HepG2 (cell line): Measurements from ENCODE around the gene GLIS2. TPM values are rescaled to one million over a fixed set of nuclear protein-coding genes. Genes with fewer than 3 reads are reported as not detected.

Experiments used
- AGO2 ChIP-seq: fragments of 200-400 bp; formaldehyde crosslinking; optimal IDR thresholded peaks from 2 replicates; pipeline ENCODE3; 2017; ENCODE audit warnings: mild to moderate bottlenecking, low read depth, low read length, moderate library complexity
- ARID2 ChIP-seq: sonication (generic); formaldehyde crosslinking; IDR thresholded peaks from 2 replicates; pipeline ENCODE4 v1.8.1; 2022; ENCODE audit warnings: mild to moderate bottlenecking, missing genetic modification reagents, borderline replicate concordance
- ARNT2 ChIP-seq: sonication (generic); formaldehyde crosslinking; IDR thresholded peaks from 2 replicates; pipeline ENCODE4 v1.8.0; 2022; ENCODE audit warnings: mild to moderate bottlenecking, low read depth, missing genetic modification reagents, moderate library complexity
- BORCS8-MEF2B ChIP-seq: sonication (generic); formaldehyde crosslinking; IDR thresholded peaks from 2 replicates; pipeline ENCODE4 v1.8.0; 2022; ENCODE audit warnings: mild to moderate bottlenecking, missing genetic modification reagents
- DNMT1 ChIP-seq: sonication (generic); formaldehyde crosslinking; IDR thresholded peaks from 2 replicates; pipeline ENCODE4 v1.5.1; 2020; ENCODE audit warnings: mild to moderate bottlenecking, missing genetic modification reagents
- GLI4 ChIP-seq: sonication (generic); formaldehyde crosslinking; IDR thresholded peaks from 2 replicates; pipeline ENCODE4 v1.5.1; 2020; ENCODE audit warnings: missing genetic modification reagents, mild to moderate bottlenecking, moderate library complexity, borderline replicate concordance
- HDAC2 ChIP-seq: sonication (generic); formaldehyde crosslinking; IDR thresholded peaks from 2 replicates; pipeline ENCODE4 v1.4.0; 2020; ENCODE audit warnings: missing genetic modification reagents
- HNRNPUL1 ChIP-seq: fragments of 200-400 bp; formaldehyde crosslinking; IDR thresholded peaks from 2 replicates; pipeline ENCODE4 v1.6.1; 2017; ENCODE audit warnings: low read depth, mild to moderate bottlenecking, low read length, moderate library complexity
- NRL ChIP-seq: sonication (generic); formaldehyde crosslinking; IDR thresholded peaks from 2 replicates; pipeline ENCODE4 v1.5.0; 2020; ENCODE audit warnings: missing genetic modification reagents, mild to moderate bottlenecking, moderate library complexity, borderline replicate concordance
- PAF1 ChIP-seq: IDR thresholded peaks from 2 replicates; pipeline ENCODE4 v1.6.1; 2016; ENCODE audit warnings: missing genetic modification reagents, missing compliant biosample characterization
- PHF21A ChIP-seq: sonication (generic); formaldehyde crosslinking; IDR thresholded peaks from 2 replicates; pipeline ENCODE4 v1.5.0; 2020; ENCODE audit warnings: mild to moderate bottlenecking, missing genetic modification reagents
- YEATS2 ChIP-seq: sonication (generic); formaldehyde crosslinking; IDR thresholded peaks from 2 replicates; pipeline ENCODE4 v1.4.0; 2020; ENCODE audit warnings: missing genetic modification reagents, borderline replicate concordance
- ZFP36 ChIP-seq: fragments of 150-350 bp; IDR thresholded peaks from 2 replicates; pipeline ENCODE4 v1.6.1; 2018; ENCODE audit warnings: borderline replicate concordance, low read length, low read depth; ENCODE audit not compliant: partially characterized antibody
- ZFY ChIP-seq: sonication (generic); formaldehyde crosslinking; IDR thresholded peaks from 2 replicates; pipeline ENCODE4 v1.4.0; 2020; ENCODE audit warnings: missing genetic modification reagents
- ZNF12 ChIP-seq: sonication (generic); formaldehyde crosslinking; IDR thresholded peaks from 2 replicates; pipeline ENCODE4 v1.5.0; 2020; ENCODE audit warnings: missing genetic modification reagents
- ZNF143 ChIP-seq: sonication (generic); formaldehyde crosslinking; IDR thresholded peaks from 2 replicates; pipeline ENCODE4 v1.4.0; 2020; ENCODE audit warnings: missing genetic modification reagents
- ZNF530 ChIP-seq: sonication (generic); formaldehyde crosslinking; IDR thresholded peaks from 2 replicates; pipeline ENCODE4 v1.5.0; 2020; ENCODE audit warnings: low read depth, mild to moderate bottlenecking, missing genetic modification reagents
- ZNF563 ChIP-seq: sonication (generic); formaldehyde crosslinking; IDR thresholded peaks from 2 replicates; pipeline ENCODE4 v1.8.0; 2022; ENCODE audit warnings: mild to moderate bottlenecking, moderate library complexity, missing genetic modification reagents
- ZNF678 ChIP-seq: sonication (generic); formaldehyde crosslinking; IDR thresholded peaks from 2 replicates; pipeline ENCODE4 v1.4.0; 2020; ENCODE audit warnings: mild to moderate bottlenecking, missing genetic modification reagents
- ZNF761 ChIP-seq: sonication (generic); formaldehyde crosslinking; conservative IDR thresholded peaks from 2 replicates; pipeline ENCODE4 v1.4.0; 2020; ENCODE audit warnings: mild to moderate bottlenecking, missing genetic modification reagents
- ZSCAN9 ChIP-seq: IDR thresholded peaks from 2 replicates; pipeline ENCODE4 v1.6.1; 2016; ENCODE audit warnings: borderline replicate concordance
- polyA plus RNA-seq, 8 experiments: library from polyadenylated mRNA; depleted of rRNA in 3 of 8; stranded (reverse) in 7 of 8; unstranded in 1 of 8; fragments of >200 nt; fragmentation: Illumina TruSeq in 4 of 8; extraction: Trizol in 4 of 8; gene quantifications; 2 replicates each; pipeline versions ENCODE4 v1.2.1 to v1.2.3, GENCODE V29; 2011 to 2016; ENCODE audit warnings: low read depth in 4 of 8, missing spikeins in 1 of 8, mixed read lengths in 1 of 8; ENCODE audit not compliant: insufficient read depth in 1 of 8
- total RNA-seq, 5 experiments: library from RNA; depleted of rRNA; stranded (reverse); fragments of >200 nt; fragmentation: Illumina TruSeq; extraction: Trizol; gene quantifications; 2 replicates each; pipeline ENCODE4 v1.2.3, GENCODE V29; 2016; ENCODE audit warnings: low read depth in 1 of 5
- TF ChIP-seq, protein P1 (sequence below): sonication (generic); formaldehyde crosslinking; IDR thresholded peaks from 2 replicates; pipeline ENCODE4 v1.5.0; 2020; ENCODE audit warnings: missing genetic modification reagents, mild to moderate bottlenecking, borderline replicate concordance
- TF ChIP-seq, protein P2 (sequence below): sonication (generic); formaldehyde crosslinking; IDR thresholded peaks from 2 replicates; pipeline ENCODE4 v1.4.0; 2020; ENCODE audit warnings: mild to moderate bottlenecking, low read depth, missing genetic modification reagents
- TF ChIP-seq, protein P3 (sequence below): sonication (generic); formaldehyde crosslinking; IDR thresholded peaks from 2 replicates; pipeline ENCODE4 v1.5.1; 2020; ENCODE audit warnings: missing genetic modification reagents, mild to moderate bottlenecking, borderline replicate concordance
- TF ChIP-seq, protein P4 (sequence below): sonication (generic); formaldehyde crosslinking; IDR thresholded peaks from 2 replicates; pipeline ENCODE4 v1.4.0; 2020; ENCODE audit warnings: low read depth, mild to moderate bottlenecking, missing genetic modification reagents

The GLIS2 gene
- total and polyA plus RNA-seq, 2 of the 13 experiments (the other 11 are each of a cell fraction or from before 2014, with no cell fraction given): 0.28 to 0.29 TPM

DNA sequence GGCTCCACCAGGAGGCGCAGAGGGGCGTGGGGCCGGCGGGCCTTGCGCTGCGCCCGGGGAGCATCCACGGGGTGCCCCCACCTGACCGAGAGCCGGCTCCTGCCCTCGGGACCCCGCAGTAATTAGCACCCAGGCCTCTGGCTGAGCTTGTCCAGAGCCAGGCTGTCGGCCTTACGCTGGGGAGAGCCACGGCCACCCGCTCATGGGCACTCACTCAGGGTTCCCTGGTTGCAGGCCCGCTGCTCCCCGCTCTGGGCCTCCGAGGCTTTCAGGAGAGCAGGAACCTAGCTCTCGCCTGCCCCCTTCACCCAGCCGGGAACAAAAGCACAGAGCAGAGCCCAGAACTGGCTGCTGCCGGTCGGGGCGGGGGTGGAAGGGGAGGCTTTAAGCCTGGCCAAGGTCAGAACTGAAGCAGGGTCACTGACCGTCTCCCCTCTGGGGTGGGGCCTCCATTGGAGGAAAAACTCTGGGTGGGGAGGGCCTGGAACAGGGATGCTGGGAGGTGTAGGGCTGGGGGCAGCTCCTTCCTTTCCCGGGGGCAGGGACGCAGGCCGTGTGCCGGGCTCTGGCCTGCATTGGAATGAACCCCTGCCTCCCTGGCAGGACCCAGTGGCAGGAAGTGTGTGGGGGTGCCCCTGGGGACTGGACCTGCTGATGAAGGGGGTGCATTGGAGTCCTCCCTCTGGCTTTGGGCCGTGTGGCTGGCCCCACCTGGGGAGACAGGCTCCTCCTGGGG is 12.3 kb downstream of the GLIS2 start (continued):
- no peak for TF ChIP-seq HNRNPUL1
- peak; percentile 35 for TF ChIP-seq ZNF143
- 0 out of 2 replicates have a peak, but pooled peaks have one; percentile 35 for TF ChIP-seq ZSCAN9
- TF ChIP-seq PHF21A (CRISPR knock-in tag): peak; percentile 59; the same call in 1 of the 2 replicates
- TF ChIP-seq NRL (CRISPR knock-in tag): no peak
- TF ChIP-seq BORCS8-MEF2B (CRISPR knock-in tag): peak; percentile 91
- TF ChIP-seq, protein P1, sequence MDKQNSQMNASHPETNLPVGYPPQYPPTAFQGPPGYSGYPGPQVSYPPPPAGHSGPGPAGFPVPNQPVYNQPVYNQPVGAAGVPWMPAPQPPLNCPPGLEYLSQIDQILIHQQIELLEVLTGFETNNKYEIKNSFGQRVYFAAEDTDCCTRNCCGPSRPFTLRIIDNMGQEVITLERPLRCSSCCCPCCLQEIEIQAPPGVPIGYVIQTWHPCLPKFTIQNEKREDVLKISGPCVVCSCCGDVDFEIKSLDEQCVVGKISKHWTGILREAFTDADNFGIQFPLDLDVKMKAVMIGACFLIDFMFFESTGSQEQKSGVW: no peak
- peak; percentile 47; the same call in 1 of the 2 replicates for TF ChIP-seq DNMT1 (CRISPR knock-in tag)
- TF ChIP-seq, protein P2, sequence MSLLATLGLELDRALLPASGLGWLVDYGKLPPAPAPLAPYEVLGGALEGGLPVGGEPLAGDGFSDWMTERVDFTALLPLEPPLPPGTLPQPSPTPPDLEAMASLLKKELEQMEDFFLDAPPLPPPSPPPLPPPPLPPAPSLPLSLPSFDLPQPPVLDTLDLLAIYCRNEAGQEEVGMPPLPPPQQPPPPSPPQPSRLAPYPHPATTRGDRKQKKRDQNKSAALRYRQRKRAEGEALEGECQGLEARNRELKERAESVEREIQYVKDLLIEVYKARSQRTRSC (CRISPR knock-in tag): no peak
- peak; percentile 48 for TF ChIP-seq AGO2
- peak; percentile 25; the same call in 1 of the 2 replicates for TF ChIP-seq ZNF12 (CRISPR knock-in tag)
- 0 out of 2 replicates have a peak, but pooled peaks have one; percentile 52 for TF ChIP-seq GLI4 (CRISPR knock-in tag)
- peak; percentile 60; the same call in 1 of the 2 replicates for TF ChIP-seq YEATS2 (CRISPR knock-in tag)
- no peak for TF ChIP-seq ZNF530 (CRISPR knock-in tag)
- no peak for TF ChIP-seq ZNF563 (CRISPR knock-in tag)
- TF ChIP-seq PAF1 (CRISPR knock-in tag): no peak
- no peak for TF ChIP-seq ZFP36
- no peak for TF ChIP-seq ZNF678
- TF ChIP-seq ZFY: peak; percentile 90
- TF ChIP-seq, protein P3, sequence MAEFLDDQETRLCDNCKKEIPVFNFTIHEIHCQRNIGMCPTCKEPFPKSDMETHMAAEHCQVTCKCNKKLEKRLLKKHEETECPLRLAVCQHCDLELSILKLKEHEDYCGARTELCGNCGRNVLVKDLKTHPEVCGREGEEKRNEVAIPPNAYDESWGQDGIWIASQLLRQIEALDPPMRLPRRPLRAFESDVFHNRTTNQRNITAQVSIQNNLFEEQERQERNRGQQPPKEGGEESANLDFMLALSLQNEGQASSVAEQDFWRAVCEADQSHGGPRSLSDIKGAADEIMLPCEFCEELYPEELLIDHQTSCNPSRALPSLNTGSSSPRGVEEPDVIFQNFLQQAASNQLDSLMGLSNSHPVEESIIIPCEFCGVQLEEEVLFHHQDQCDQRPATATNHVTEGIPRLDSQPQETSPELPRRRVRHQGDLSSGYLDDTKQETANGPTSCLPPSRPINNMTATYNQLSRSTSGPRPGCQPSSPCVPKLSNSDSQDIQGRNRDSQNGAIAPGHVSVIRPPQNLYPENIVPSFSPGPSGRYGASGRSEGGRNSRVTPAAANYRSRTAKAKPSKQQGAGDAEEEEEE: peak; percentile 88
- TF ChIP-seq, protein P4, sequence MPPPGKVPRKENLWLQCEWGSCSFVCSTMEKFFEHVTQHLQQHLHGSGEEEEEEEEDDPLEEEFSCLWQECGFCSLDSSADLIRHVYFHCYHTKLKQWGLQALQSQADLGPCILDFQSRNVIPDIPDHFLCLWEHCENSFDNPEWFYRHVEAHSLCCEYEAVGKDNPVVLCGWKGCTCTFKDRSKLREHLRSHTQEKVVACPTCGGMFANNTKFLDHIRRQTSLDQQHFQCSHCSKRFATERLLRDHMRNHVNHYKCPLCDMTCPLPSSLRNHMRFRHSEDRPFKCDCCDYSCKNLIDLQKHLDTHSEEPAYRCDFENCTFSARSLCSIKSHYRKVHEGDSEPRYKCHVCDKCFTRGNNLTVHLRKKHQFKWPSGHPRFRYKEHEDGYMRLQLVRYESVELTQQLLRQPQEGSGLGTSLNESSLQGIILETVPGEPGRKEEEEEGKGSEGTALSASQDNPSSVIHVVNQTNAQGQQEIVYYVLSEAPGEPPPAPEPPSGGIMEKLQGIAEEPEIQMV (CRISPR knock-in tag): 0 out of 2 replicates have a peak, but pooled peaks have one; percentile 21
- TF ChIP-seq ARNT2 (CRISPR knock-in tag): peak; percentile 85
- no peak for TF ChIP-seq ARID2 (CRISPR knock-in tag)
- peak; percentile 54 for TF ChIP-seq HDAC2 (CRISPR knock-in tag)
- no peak for TF ChIP-seq ZNF761
